GM12878 (cell line): ENCODE measurements around the gene TYR.

ENCODE experiments used
- FOS ChIP-seq: IDR thresholded peaks from 3 replicates; pipeline ENCODE4 v1.6.1; 2011; ENCODE audit warnings: borderline replicate concordance; ENCODE audit not compliant: insufficient read length; ENCODE audit errors: extremely low read depth
- MTA3 ChIP-seq: IDR thresholded peaks from 2 replicates; pipeline ENCODE4 v1.6.1; 2012; ENCODE audit warnings: low read length, inconsistent platforms, borderline replicate concordance
- POLR2AphosphoS5 ChIP-seq: IDR thresholded peaks from 2 replicates; pipeline ENCODE4 v1.6.1; 2011; ENCODE audit warnings: mild to moderate bottlenecking, low read length, inconsistent platforms
- TF ChIP-seq, protein P1 (sequence below), 3 experiments: IDR thresholded peaks in 2 of 3; conservative IDR thresholded peaks in 1 of 3; 2 replicates each; pipeline ENCODE4 v1.5.1; 2011; ENCODE audit warnings: low read depth in 3 of 3, low read length in 3 of 3, mild to moderate bottlenecking in 3 of 3, control low read depth in 2 of 3, moderate library complexity in 2 of 3, inconsistent platforms in 1 of 3, mixed read lengths in 1 of 3; ENCODE audit not compliant: control insufficient read depth in 2 of 3, insufficient read depth in 1 of 3; ENCODE audit errors: extremely low read depth in 1 of 3

DNA sequence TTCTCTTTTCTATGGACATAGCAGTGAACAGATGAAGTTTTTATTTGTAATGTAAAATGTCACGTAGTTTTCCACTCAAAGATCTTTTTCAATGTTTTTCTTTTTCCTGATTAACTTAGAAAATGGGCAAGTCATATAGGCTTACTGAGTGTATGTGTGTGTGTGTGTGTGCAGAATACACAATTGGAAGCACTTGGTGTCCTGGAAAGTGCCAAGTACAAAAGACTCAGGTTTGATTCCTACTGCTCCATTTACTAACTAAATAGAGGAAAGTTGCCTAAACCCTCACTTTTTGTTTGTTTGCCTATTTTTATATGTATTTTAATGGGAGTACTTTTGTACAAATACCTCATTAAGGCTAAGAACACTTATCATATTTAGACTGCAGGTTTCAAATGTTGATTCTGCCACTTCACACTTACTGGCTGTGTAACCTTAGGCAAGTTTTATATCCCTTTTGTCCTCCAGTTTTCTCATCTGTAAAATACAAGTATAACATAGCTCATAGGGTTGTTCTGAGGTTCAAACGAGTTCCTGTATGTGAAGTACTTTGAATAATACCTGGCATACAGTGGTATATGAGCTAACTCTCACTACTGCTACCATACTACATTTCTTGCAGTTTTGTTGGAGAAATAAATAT lies 90.1 kb downstream of the TYR start:
- TF ChIP-seq FOS (no peak), POLR2AphosphoS5 (no peak), MTA3 (no peak)
- TF ChIP-seq, protein P1, sequence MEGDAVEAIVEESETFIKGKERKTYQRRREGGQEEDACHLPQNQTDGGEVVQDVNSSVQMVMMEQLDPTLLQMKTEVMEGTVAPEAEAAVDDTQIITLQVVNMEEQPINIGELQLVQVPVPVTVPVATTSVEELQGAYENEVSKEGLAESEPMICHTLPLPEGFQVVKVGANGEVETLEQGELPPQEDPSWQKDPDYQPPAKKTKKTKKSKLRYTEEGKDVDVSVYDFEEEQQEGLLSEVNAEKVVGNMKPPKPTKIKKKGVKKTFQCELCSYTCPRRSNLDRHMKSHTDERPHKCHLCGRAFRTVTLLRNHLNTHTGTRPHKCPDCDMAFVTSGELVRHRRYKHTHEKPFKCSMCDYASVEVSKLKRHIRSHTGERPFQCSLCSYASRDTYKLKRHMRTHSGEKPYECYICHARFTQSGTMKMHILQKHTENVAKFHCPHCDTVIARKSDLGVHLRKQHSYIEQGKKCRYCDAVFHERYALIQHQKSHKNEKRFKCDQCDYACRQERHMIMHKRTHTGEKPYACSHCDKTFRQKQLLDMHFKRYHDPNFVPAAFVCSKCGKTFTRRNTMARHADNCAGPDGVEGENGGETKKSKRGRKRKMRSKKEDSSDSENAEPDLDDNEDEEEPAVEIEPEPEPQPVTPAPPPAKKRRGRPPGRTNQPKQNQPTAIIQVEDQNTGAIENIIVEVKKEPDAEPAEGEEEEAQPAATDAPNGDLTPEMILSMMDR (IDR thresholded peaks at IDR 0.05 in 2 of 3, conservative IDR thresholded peaks at IDR 0.05 in 1 of 3; ENCODE audit: control insufficient read depth in 2 of 3, extremely low read depth in 1 of 3, insufficient read depth in 1 of 3, low read depth in 3 of 3, low read length in 3 of 3) = no peak
